GM12874 (cell line): ENCODE measurements around the gene FAM3C.

Experiments used
- CTCF ChIP-seq: IDR thresholded peaks from 2 replicates; pipeline ENCODE4 v1.5.1; 2011; ENCODE audit warnings: low read depth, mild to moderate bottlenecking, control low read depth, low read length, moderate library complexity; ENCODE audit not compliant: insufficient read depth

The FAM3C gene

GRCh38 chr7:121392277-121393004 lies 3.7 kb downstream of the FAM3C start:
- no peak for TF ChIP-seq CTCF

GRCh38 chr7:121391686-121392085 lies 4.4 kb downstream of the FAM3C start:
- TF ChIP-seq CTCF = no peak

- no peak for TF ChIP-seq CTCF
Measured at GRCh38 chr7:121390617-121391016, 5.5 kb downstream of the FAM3C start.

- no peak for TF ChIP-seq CTCF
Measured at GRCh38 chr7:121390109-121390508, 6.0 kb downstream of the FAM3C start.

GRCh38 chr7:121388950-121389349 lies 7.2 kb downstream of the FAM3C start:
- no peak for TF ChIP-seq CTCF

- no peak for TF ChIP-seq CTCF
Measured at GRCh38 chr7:121385800-121386179, 10.3 kb downstream of the FAM3C start.

- no peak for TF ChIP-seq CTCF
Measured at GRCh38 chr7:121385056-121385799, 10.9 kb downstream of the FAM3C start.
